Fibroblast of skin of abdomen (primary cell): Measurements from ENCODE around the gene TSPYL6. TPM values are rescaled to one million over a fixed set of nuclear protein-coding genes. Genes with fewer than 3 reads are reported as not detected.
A peak's percentile ranks its signal among the peaks of the same experiment; 100 is the strongest.
"Not testable (repeated sequence)": the region's sequence is repeated elsewhere in the genome, so short reads cannot be mapped to it uniquely, and the experiment has no call there.

Experiments used
- DNase-seq: peaks from one replicate; pipeline ENCODE4 v3.0.0-alpha.2; 2013
- polyA plus RNA-seq, 2 experiments: library from polyadenylated mRNA; unstranded; fragments of 120-200 nt; gene quantifications; one replicate each; pipeline ENCODE4 v1.2.1, GENCODE V29; 2013; ENCODE audit not compliant: insufficient read length in 2 of 2

Gene TSPYL6
- not detected for polyA plus RNA-seq (2013, experiment 1 of 2; ENCODE audit: insufficient read length)
- polyA plus RNA-seq (2013, experiment 2 of 2; ENCODE audit: insufficient read length), result 0.02 TPM

DNA sequence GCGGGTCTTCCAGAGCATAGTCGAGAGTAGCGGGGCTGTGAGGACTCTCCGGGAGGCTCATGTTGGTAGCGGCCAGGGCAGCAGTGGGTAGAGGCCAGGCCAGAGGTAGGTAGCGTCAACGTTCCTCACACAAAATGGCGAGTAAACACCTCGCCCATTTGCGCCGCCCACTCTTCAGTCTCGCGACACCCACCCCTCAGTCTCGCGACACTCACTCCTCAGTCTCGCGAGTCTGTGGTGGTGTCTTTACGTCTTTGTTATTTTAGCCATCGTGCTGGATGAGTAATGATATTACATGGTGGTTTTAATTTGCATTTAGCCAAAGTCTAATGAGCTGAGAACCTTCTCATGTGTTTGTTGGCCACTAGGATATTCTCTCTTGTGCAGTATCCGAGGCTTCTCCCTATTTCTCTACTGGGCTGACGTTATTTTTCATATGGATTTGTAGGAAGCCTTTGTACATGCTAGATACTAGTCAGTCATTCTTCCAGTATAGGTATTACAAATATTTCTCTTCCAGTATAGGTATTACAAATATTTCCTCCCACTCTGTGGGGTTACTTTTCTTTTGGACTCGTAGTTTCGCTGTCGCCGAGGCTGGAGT, at the start of gene TSPYL6:
TSPYL6 (minus strand) TSS at position 139 of the 604 bp plus-strand sequence; CDS start at position 61, 78 bp downstream.
- no peak for DNase-seq

DNA sequence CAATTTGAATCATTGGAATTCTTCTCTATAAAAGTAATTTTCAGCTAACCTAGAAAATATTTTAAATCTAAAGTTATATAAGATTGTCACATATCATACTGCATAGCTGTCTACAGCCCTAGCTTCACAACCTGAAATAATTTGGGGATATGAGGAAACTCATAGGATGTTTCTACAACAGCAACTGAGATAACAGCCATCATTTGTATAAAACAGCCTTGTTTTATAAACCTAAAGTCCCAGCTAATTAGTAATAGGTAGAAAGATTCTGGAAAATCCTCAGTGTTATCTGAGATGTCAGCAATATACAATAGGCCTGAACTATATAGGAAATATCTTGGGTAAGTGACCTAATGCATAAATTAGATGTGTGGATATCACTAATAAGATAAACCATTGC, 47.6 kb upstream of the TSPYL6 start:
- DNase-seq, result no peak

DNA sequence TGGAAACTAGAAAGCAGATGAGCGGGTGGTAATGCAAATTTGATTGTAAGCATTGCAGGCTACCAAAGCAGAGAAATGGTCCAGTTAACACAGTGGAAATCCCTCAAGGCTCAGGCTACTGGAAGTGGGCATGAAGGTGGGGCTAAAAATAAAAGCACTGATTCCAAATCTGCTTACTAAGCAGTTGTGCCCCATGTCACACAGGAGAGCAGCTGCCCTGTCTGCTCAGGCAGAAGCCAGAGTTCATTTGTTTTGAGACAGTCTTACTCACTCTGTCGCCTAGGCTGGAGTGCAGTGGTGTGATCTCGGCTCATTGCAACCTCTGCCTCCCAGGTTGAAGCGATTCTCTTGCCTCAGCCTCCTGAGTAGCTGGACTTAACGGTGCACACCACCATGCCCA, 42.5 kb upstream of the TSPYL6 start:
- no peak for DNase-seq

DNA sequence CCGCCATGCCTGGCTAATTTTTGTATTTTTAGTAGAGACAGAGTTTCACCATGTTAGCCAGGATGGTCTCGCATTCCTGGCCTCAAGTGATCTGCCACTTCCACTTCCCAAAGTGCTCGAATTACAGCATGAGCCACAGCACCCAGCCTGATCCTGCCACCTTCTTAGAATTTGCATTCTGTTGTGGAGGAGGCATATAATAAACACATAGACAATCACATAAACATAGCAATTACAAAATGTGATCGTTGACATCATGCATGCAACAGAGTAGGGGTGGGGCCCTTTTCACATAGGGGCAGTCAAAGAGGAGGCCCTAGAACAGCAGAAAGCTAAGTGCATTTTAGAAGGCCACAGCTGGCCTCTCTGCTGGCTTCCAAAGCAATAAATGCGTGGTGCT, 39.9 kb upstream of the TSPYL6 start:
- DNase-seq, result no peak

DNA sequence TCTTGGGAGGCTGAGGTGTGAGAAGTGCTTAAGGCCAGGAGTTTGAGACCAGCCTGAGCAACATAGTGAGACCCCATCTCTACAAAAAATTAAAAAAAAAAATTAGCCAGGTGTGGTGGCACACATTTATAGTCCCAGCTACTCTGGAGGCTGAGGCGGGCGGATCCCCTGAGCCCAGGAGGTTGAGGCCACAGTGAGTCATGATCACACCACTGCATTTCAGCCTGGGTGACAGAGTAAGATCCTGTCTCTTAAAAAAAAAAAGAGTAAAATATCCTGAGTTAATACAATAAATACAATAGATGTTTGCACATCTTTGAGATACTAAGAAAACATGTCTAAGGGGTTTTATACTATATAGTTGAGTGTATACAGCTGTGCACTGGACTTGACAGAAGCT, 38.6 kb upstream of the TSPYL6 start:
- DNase-seq, result not testable (repeated sequence)

DNA sequence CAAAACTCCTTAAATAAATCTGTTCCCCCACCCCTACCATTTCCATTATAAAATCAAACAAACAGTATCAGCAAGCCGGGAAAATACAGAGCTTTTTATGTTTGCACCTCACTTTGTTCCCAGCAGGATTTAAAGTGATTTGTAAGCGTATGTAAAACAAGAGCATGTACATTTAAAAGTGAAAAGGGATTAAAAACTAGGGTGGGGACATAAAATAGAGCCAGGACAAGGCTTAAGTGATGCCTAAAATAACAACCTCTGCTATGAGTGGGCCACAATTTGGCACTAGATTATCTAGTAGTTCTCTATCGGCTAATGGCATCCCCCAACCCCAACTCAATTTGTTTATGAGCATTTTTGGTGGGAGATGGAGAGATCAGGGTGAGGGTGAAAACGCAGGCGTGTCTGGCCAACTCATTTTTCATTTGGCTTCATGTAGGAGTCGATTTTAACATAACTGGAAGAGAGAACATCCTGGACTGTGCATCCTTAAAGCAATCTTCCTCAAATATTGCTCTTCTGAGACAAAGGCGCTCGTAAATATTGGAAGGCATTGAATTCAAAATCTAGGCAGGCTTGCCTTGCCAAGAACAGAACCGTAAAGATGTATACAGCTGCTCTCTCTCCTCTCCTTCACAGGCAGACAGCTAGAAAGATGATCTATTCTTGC, 34.5 kb upstream of the TSPYL6 start:
- no peak for DNase-seq

DNA sequence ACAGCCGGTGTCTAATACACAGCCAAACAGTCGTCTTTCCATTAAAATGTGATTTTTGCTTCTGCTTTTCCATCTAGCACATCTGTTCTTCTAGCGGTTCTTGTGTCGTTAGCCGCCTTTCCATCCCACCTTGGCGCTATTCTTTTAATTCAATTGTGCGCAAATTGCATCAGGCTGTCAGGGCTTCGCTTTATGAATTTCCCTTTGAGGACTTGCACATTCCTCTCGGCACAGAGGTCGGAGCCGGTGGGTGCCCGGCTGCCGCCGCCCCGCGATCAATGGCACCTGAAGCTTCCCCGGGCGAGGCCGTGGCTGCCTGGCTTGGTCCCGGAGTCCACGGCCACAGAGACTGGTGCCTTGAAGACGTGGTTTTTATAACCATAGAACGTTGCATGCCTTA, 33.9 kb upstream of the TSPYL6 start:
- DNase-seq, result no peak

DNA sequence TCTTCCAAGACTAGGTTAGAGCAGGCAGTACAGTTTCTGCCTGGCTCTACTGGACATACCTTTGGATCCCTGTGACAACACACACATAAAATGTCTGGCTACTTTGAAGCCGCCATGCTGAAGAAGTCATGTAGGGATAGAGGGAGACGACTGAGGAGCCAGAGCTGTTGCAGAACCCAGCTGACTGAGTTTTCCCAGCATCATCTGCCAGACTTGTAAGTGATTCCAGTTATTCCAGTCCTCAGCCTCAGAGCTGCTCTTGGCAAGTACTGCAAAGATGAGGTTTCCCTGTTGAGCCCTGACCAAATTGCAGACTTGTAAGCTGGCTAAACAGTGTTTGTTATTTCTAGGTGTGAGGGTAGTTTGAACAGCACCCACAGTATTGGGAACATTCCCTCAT, 31.5 kb upstream of the TSPYL6 start:
- no peak for DNase-seq

DNA sequence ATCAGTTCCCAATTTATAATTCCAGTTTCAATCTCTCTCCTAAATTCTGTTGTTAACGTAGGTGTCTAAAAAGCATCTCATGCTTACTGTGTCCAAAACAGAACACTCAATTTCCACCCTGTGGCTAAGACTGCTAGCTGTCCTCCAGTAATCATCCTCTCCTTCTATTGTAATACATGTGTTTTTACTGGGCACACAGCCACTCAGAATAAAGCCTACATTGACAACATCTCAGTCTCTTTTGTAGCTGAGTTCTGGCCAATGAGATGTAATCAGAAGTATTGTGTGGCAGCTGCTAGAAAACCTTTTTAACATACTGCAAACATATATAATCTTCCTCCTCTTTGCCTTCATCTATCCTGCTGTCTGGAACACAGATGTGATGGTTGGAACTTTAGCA, 29.4 kb upstream of the TSPYL6 start:
- DNase-seq, result no peak

DNA sequence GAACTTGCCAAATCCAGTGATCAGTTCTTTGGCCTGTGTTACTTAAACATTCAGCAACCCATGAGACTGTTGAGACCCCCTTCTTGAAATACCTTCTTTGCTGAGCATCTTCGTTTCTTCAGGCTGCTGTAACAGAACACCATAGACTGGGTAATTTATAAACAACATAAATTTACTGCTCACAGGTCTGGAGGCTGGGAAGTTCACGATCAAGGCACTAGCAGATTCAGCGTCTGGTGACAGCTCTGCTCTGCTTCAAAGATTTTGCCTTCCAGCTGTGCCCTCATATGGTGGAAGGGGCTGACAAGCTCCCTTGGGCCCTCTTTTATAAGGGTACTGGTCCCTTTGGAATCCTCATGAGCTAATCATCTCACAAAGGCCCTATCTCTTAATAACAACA, 28.8 kb upstream of the TSPYL6 start:
- no peak for DNase-seq

DNA sequence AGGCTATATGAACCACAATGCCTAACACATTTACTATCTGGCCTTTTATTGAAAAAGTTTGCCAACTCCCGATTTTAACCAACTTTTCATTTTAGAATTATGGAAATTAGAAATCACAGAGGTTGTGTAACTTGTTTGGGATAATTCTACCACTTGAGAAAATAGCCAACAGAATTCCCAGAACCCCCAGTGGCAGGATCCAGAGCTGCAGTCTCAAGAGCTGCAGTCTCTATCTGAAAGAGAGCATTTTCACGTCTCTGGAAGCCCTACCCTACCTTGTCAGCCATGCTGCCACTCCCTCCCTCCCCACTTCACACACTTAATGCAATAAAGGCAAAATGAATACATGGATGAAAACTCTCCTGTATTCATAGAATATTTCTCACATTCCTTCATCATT, 23.4 kb upstream of the TSPYL6 start:
- DNase-seq, result no peak

DNA sequence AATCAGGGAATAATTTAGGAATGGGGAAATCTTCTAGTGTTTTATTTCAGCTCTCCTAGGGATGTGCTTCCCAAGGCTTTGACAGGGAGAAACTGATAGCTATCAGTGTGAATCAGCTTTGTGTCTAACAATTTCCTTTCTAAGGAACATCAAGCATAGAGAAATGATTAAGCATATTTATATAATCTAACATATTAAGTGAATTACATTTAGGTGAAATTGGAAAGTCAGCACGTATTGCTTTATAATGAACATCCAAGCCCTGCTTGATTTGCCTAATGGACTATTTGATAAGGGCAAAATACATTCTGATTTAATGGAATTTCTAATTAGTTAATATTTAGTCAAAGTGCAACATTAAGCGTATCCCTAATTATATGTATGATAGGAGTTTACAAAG, 19.5 kb upstream of the TSPYL6 start:
- DNase-seq, result peak; percentile 21

DNA sequence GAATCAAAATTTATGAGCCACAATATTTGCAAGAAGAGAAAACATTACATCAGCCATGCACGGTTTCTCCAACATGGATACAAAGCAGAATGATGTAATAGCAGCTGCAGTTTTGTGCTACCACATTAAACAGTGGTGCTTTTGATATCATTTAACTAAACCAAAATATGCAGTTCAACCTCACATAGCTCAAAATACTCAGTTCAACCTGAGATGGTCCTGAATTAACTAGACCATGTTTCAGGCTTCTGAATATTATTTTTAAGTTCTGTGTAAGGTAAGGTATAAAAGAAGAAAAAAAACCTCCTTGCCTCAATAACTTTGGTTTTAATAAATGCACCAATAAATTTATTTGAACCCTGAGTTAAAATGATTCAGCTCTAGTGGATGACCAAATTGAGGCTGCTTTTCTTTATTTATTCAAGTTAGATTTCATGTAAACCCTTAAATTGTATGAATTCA, 18.8 kb upstream of the TSPYL6 start:
- DNase-seq, result peak; percentile 91

DNA sequence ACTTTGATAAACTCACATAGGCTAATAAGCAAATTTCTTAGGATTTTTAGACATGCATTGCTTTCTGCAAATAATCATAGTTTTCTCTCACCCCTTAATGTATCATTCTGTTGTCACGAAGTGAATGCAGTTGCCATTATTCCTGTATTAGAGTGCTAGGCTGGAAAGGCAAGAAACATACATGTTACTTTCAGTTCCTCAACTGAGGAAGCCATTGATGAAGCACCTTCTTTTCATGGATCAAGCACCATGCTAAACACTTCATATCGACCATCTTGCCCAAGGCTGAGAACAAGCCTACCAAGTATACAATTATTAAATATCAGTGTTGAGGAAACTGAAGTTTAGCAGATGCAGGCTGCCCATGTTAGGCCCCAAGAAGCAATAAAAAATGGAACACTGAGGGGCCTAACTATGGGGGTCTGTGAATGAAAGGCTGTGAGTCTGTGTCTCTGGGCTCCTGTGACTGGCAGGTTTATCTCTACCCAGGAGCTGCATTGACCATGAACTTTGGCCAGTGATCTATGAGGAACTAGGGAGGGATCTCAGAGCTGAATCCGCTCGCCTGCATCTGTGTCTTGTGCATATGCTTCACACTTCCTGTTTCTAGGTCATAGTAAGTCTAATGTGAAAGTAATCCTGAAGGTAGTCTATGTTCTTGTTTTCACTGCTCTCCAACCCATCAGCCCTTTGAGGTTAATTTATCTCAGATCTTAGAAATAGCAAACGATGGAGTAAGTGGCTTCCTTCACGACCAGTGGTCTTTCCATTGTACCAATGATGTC, 16.0 kb upstream of the TSPYL6 start:
- DNase-seq, result no peak

DNA sequence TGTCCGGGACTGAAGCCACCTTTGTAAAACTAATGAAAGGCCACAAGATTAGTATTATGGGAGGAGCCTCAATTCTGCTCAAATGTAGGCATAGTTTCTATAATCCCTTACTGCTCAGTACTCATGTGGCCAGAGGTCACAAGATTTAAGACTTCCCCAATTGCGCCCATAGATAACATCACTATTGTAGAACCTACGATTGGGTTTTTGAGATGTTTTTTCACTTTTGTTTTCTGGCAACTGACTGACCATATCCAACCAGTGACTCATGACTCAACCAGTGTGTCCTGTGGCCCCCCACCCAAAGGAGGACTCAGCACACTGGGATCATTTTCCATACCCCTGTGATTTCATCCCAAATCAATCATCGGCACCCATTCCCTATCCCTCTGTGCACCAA, 15.2 kb upstream of the TSPYL6 start:
- no peak for DNase-seq

DNA sequence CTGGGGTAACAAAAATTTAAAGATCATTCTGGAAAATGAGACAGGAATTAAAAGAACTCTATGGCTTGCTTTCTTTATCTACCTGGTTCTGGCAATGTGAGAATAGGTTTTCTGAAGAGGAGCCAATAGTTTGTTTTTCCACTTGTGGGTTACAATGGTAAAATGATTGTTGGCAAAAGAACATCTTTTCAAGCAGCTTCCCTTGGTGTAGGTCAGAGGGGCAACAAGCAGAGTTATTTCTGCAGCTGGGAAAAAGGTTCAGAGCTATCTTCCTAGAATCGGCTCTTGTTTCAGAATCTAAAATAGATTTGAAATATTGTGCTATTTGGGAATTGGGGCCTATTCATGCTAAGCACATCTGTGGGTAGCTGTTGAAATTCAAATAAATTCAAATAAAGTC, 11.5 kb upstream of the TSPYL6 start:
- no peak for DNase-seq

DNA sequence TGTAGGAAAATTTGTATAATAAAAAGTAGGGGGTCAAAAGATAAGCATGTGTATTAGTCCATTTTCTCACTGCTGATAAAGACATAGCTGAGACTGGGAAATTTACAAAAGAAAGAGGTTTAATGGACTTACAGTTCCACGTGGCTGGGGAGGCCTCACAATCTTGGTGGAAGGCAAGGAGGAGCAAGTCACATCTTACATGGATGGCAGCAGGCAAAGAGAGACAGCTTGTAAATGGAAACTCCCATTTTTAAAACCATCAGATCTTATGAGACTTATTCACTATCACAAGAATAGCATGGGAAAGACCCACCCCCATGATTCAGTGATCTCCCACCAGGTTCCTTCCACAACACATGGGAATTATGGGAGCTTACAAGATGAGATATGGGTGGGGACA, 9.1 kb upstream of the TSPYL6 start:
- DNase-seq, result not testable (repeated sequence)

DNA sequence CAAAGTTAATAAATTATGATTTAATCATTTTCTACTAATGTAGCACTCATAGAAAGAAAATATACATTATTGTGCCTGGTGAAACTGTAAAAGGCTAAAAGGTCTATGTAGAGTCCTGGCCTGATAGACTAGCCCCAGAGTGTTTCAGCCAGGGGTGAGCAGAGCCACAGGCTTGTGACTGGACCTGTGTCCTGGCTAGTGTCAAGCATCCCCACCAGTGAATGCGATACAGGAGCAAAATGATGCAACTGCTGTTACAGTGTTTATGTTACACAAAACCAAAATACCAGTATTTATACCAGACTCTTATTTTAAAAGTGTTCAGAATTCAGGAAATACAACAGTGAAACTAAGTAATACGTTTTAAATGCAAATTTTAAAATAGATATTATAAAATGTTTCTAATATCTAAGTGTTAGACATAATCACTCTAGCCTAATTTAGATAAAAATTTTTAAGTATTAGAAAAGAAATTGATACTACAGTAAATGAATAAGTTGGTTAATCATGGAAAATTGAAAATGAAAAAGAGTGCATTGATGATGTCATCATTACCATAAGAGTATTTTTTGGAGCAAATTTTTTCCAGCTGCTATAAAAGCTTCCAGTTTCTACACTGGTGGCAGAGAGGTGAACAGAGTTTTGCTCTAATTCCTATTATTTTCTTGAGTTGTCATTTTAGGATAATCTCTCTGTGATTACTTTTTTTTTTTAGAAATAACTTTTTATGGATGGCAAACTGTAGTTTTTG, 6.2 kb upstream of the TSPYL6 start:
- no peak for DNase-seq

DNA sequence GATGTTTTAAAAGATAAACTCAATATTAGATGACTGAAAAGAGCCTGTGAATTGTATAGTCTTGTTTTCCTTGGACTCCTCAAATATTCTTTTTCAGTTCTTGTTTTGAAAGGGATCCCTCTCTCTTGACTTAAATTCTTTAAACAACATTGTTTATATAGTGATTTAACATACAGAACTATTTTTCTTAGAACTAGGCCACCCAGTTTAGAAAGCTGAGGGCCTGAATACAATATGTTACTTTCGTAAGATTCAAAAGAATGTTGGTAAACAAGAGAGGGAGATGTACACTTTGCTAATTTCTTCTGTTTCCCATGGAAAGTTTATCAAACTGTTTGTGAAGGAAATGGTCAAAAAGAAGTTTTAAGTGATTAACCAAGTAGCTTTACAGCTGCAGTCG, 5.5 kb upstream of the TSPYL6 start:
- no peak for DNase-seq

DNA sequence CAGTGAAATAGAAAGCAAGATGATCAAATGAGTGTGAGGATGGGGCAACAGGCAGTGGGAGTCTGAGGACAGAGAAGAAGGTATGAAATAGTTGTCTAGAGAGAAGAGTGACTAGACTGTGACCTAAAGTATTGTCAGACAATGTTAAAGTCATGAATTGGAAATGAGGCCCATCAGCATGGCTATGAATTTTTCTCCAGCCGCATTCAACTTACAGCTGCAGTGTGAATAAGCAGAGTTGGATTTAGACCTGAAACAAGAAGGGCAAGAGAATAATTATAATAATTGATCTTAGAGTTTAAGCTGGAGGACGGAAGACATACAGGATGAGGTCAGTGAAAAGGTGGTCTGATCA, 4.2 kb upstream of the TSPYL6 start:
- no peak for DNase-seq

DNA sequence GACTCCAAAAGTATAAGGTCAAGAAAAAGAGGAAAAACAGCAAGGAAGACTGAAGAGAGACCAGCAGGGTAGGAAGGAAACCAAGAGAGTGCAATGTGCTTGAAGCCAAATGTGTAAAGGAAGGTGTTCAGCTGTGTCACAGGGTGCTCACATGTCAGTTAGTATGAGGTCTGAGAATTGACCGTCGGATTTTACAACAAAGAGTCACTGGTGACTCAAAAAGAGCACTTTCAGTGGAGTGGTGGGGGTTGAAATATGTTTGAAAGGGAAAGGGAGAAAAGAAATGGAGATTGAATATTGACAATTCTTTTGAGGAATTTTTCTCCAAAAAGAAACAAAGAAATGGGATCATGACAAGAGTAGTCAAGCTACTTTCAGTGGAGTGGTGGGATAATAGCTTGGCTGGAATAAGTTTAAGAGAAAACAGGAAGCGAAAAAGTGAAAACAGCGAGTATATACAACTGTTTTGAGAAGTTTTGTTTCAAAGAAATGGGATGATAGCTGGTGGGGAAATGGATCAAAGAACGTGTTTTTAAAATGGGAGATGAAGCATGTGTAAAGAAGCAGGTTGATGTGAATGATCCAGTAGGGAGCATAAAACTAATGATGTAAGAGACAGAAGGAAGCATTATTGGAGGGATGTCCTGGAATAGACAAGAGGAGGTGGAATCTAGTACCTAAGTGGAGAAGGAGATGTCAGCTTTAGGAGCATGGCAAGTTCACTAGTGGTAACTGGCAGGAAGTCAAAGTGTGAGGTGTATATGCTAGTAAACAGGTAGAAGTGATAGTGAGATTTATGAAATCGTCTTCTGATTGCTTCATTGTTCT, 3.6 kb upstream of the TSPYL6 start:
- DNase-seq, result no peak

DNA sequence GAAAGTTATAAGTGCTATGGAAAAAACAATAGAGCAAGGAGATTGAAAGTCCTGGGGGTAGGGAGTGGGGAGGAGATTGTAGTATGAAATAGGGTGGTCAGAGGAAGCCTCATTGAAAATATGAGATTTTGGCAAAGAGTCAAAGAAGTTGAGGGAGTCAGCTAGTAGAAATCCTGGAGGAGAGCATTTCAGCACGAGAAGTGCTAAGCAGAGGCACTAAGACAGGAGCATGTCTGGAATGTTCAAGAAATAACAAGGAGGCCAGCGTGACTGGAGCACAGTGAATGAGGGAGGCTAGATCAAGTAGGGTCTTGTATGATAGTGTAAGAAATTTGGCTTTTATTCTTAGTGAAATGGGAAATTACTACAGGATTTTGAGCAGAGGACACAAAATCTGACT, 2.1 kb upstream of the TSPYL6 start:
- DNase-seq, result peak; percentile 68
